Measurements from ENCODE around the gene ATP5IF1. TPM values are rescaled to one million over a fixed set of nuclear protein-coding genes. Genes with fewer than 3 reads are reported as not detected.
A peak's percentile ranks its signal among the peaks of the same experiment; 100 is the strongest.

ATP5IF1 gene
- total RNA-seq, 4 donors from 2014 or later: 75.6 to 307 (median 236) TPM

DNA sequence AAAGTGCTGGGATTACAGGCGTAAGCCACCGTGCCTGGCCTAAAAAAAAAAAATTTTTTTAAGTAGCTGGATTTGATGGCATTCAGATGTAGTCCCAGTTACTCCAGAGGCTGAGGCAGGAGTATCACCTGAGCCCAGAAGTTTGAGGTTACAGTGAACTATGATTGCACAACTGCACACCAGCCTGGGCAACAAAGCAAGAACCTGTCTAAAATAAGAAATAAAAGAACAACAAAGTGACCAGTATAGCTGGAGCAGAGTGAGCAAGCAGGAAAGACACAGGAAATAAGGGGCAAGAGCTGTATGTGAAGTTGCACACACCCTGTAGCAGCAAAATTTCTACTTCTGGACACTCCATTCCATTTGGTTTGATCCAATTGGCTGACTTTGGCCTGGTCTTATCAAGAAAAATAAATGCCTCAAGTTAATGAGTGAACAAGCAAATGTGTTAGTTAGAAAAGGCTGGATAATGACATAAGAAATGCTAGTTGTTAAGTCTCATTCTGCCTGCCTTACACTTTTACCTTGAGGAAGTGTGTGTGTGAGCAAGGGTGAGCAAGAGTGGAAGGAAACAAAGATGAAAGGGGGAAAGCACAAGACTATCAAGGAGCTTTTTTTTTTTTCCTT is 7.9 kb downstream of the ATP5IF1 start:
- Histone ChIP-seq H3K27ac (no peak overlapping the region), H3K4me3 (replicated peaks in 1 of 3) (no peak overlapping the region), H3K36me3 (no peaks in the 10 kb centered on the region), H3K27me3 (no peaks in the 10 kb centered on the region), H3K4me1 (peaks cover 11 to 21% of the 10 kb centered on the region in 2 donors), H3K9me3 (no peaks in the 10 kb centered on the region)
- no peak for DNase-seq
- no peak for TF ChIP-seq CTCF (IDR thresholded peaks at IDR 0.05)
- no peak for TF ChIP-seq POLR2A (IDR thresholded peaks at IDR 0.05)
- WGBS, 2 donors: 86 to 98% methylated on average over 2 of the region's 2 CpGs
- intact Hi-C loops (cut with DNase I): no loop called here

DNA sequence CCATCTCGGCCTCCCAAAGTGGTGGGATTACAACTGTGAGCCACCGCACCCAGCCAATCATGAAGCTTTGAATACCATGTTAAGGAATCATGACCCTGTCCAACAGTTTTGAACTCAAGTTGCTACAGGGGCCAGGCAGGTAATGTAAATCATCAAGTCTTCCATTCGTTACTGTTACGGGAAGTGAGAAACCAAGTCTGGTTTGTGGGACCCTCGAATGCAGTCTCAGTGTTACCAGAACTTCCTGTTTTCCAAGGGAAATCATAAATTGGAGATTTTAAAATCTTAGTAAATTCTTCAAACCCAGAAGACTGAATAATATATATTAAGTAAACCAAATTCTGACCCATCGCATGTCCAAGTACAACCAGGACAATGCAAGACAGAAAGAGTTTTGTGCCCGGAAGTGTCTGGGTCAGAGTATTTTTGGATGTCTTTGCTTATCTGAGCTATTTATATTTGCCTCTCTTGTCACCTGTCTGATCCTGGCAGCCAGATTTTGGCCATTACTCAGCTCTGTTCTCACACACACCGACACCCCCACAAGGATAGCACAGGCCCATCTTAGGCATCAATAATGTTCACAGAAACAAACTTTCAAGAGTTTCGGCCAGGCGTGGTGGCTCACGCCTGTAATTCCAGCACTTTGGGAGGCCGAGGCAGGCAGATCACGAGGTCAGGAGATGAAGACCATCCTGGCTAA is 8.8 kb downstream of the ATP5IF1 start:
- Histone ChIP-seq H3K9me3 (no peaks in the 10 kb centered on the region), H3K4me3 (replicated peaks in 1 of 3) (no peak overlapping the region), H3K36me3 (no peaks in the 10 kb centered on the region), H3K27me3 (no peaks in the 10 kb centered on the region), H3K27ac (no peak overlapping the region), H3K4me1 (peaks cover 16 to 22% of the 10 kb centered on the region in 2 donors)
- intact Hi-C loops (cut with DNase I): no loop called here
- WGBS, 2 donors: 91 to 92% methylated on average over 13 of the region's 13 CpGs
- no peak for DNase-seq
- no peak for TF ChIP-seq POLR2A (IDR thresholded peaks at IDR 0.05)
- TF ChIP-seq CTCF (IDR thresholded peaks at IDR 0.05): no peak

DNA sequence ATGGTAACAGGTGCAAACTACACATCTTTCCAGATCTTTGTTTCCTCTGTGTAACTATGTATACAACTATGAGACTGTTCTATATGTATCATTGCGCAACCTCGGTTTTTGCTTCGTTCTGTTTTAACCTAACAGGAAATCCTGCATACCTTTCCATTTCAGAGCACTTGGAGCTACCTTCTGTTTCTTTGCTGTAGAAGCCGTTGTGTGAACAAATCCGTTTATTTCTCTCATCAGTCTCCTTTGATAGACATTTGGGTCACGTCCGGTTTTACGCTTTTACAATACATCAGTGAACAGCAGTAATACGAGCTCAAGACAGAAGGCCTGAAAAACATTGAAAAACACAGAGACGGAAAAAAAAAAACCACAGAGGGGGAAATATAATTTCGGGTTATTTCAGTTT is 10.5 kb downstream of the ATP5IF1 start:
- intact Hi-C loops (cut with DNase I): no loop called here
- H3K4me3 ChIP-seq (replicated peaks in 1 of 3): peak overlapping the region in 2 of 3 donors; percentile 54 to 88
- peaks cover 16 to 32% of the 10 kb centered on the region in 2 donors for H3K4me1 ChIP-seq
- 8% methylated on average over 11 of the region's 11 CpGs for WGBS, 2 donors
- H3K36me3 ChIP-seq: no peaks in the 10 kb centered on the region
- H3K27ac ChIP-seq: peak overlapping the region; percentile 65 to 87 (median 77)
- no peak for DNase-seq
- H3K27me3 ChIP-seq: no peaks in the 10 kb centered on the region
- H3K9me3 ChIP-seq: no peaks in the 10 kb centered on the region
- TF ChIP-seq POLR2A (IDR thresholded peaks at IDR 0.05) (no peak), CTCF (IDR thresholded peaks at IDR 0.05) (no peak)

- peak in 1 of 6 experiments; percentile 3 for TF ChIP-seq CTCF (IDR thresholded peaks at IDR 0.05)
- no peak for TF ChIP-seq POLR2A (IDR thresholded peaks at IDR 0.05)
- Histone ChIP-seq H3K27me3 (no peaks in the 10 kb centered on the region), H3K27ac (peak overlapping the region; percentile 70 to 95 (median 87)), H3K9me3 (no peaks in the 10 kb centered on the region), H3K36me3 (no peaks in the 10 kb centered on the region), H3K4me3 (replicated peaks in 1 of 3) (peak overlapping the region in 1 of 3 donors; percentile 54), H3K4me1 (peaks cover 16 to 32% of the 10 kb centered on the region in 2 donors)
- no peak for DNase-seq
- intact Hi-C loops (cut with DNase I): no loop called here
- WGBS, 2 donors: 48 to 51% methylated on average over 11 of the region's 11 CpGs
These were observed 11.8 kb downstream of the ATP5IF1 start for GRCh38 chr1:28247612-28248272.
